Hepatocyte (in vitro differentiated cells): ENCODE results near the gene PET117. TPM values are rescaled to one million over a fixed set of nuclear protein-coding genes. Genes with fewer than 3 reads are reported as not detected.
"Not testable (repeated sequence)": the region's sequence is repeated elsewhere in the genome, so short reads cannot be mapped to it uniquely, and the experiment has no call there.

ENCODE experiments used
- DNase-seq: peaks from one replicate; pipeline ENCODE4 v3.0.0-alpha.2; 2016; ENCODE audit warnings: low spot score
- H2AFZ ChIP-seq: fragments of 200-600 bp; sonication (generic); 2 replicates; pipeline ENCODE4 v1.6.0; 2016; ENCODE audit warnings: antibody characterized with exemption, mild to moderate bottlenecking
- H3K27ac ChIP-seq: fragments of 200-600 bp; sonication (generic); 2 replicates; pipeline ENCODE4 v1.5.1; 2016; ENCODE audit warnings: mild to moderate bottlenecking
- H3K27me3 ChIP-seq: fragments of 200-600 bp; sonication (generic); 2 replicates; pipeline ENCODE4 v1.6.1; 2016
- H3K36me3 ChIP-seq: fragments of 200-600 bp; sonication (generic); replicated peaks from 2 replicates; pipeline ENCODE4 v1.5.1; 2016; ENCODE audit warnings: low read depth; ENCODE audit not compliant: insufficient read depth
- H3K4me1 ChIP-seq: fragments of 200-600 bp; sonication (generic); 2 replicates; pipeline ENCODE4 v1.5.1; 2016; ENCODE audit warnings: mild to moderate bottlenecking, moderate library complexity; ENCODE audit not compliant: insufficient read depth
- H3K4me2 ChIP-seq: fragments of 200-600 bp; sonication (generic); 2 replicates; pipeline ENCODE4 v1.6.0; 2016
- H3K4me3 ChIP-seq: fragments of 200-600 bp; sonication (generic); 2 replicates; pipeline ENCODE4 v1.5.1; 2016; ENCODE audit warnings: mild to moderate bottlenecking
- H3K79me2 ChIP-seq: fragments of 200-600 bp; sonication (generic); 2 replicates; pipeline ENCODE4 v1.6.0; 2017; ENCODE audit warnings: mild to moderate bottlenecking
- H3K9me2 ChIP-seq: fragments of 200-600 bp; sonication (generic); replicated peaks from 2 replicates; pipeline ENCODE4 v1.6.0; 2017; ENCODE audit warnings: mild to moderate bottlenecking; ENCODE audit not compliant: insufficient read depth
- H3K9me3 ChIP-seq: fragments of 200-600 bp; sonication (generic); 2 replicates; pipeline ENCODE4 v1.5.1; 2016; ENCODE audit warnings: low read depth, mild to moderate bottlenecking
- H4K20me1 ChIP-seq: fragments of 200-600 bp; sonication (generic); 2 replicates; pipeline ENCODE4 v1.6.0; 2016; ENCODE audit warnings: mild to moderate bottlenecking; ENCODE audit not compliant: insufficient read depth, poor library complexity, severe bottlenecking
- CTCF ChIP-seq: fragments of 200-600 bp; sonication (generic); IDR thresholded peaks from 2 replicates; pipeline ENCODE4 v1.5.1; 2016; ENCODE audit warnings: antibody characterized with exemption, mild to moderate bottlenecking; ENCODE audit not compliant: poor library complexity
- EZH2 ChIP-seq: fragments of 200-600 bp; sonication (generic); IDR thresholded peaks from 2 replicates; pipeline ENCODE4 v1.6.1; 2016; ENCODE audit warnings: antibody characterized with exemption, mild to moderate bottlenecking, borderline replicate concordance
- EZH2phosphoT487 ChIP-seq: fragments of 200-600 bp; sonication (generic); IDR thresholded peaks from one replicate; pipeline ENCODE4 v1.6.1; 2018; ENCODE audit warnings: antibody characterized with exemption, mild to moderate bottlenecking, low read depth, moderate library complexity; ENCODE audit not compliant: unreplicated experiment, severe bottlenecking
- WGBS: methylation state at CpG from one replicate; pipeline ENCODE4 v1.1.6; 2016; ENCODE audit warnings: low lambda C conversion rate; ENCODE audit errors: missing lambda C conversion rate; 5-methylcytosine and 5-hydroxymethylcytosine counted together
- polyA plus RNA-seq: library from polyadenylated mRNA; unstranded; fragments of >200 nt; fragmentation: Nextera tagmentation; extraction: Ambion mirVana; gene quantifications from 2 replicates; pipeline ENCODE4 v1.2.1, GENCODE V29; 2016
- total RNA-seq: library from RNA; depleted of rRNA; stranded (reverse); fragments of >200 nt; gene quantifications from 2 replicates; pipeline ENCODE4 v1.2.3, GENCODE V29; 2014

The PET117 gene
- total and polyA plus RNA-seq, 2 experiments from 2014 or later, result 24.7 to 27.7 TPM

- Histone ChIP-seq H3K4me1 (no peaks in the 10 kb centered on the region), H3K9me3 (no peaks in the 10 kb centered on the region), H3K27me3 (no peaks in the 10 kb centered on the region), H3K4me2 (no peak overlapping the region), H3K4me3 (no peak overlapping the region), H3K36me3 (no peaks in the 10 kb centered on the region), H4K20me1 (no peaks in the 10 kb centered on the region), H3K79me2 (no peaks in the 10 kb centered on the region), H3K27ac (no peak overlapping the region), H2AFZ (no peak overlapping the region), H3K9me2 (no peaks in the 10 kb centered on the region)
- TF ChIP-seq CTCF (no peak), EZH2phosphoT487 (no peak), EZH2 (no peak)
- DNase-seq, result no peak
- WGBS, result 86% methylated on average over 10 of the region's 10 CpGs
Observed at GRCh38 chr20:18093388-18093787, 44.3 kb upstream of the PET117 start.

GRCh38 chr20:18094191-18094590, 43.5 kb upstream of the PET117 start:
- Histone ChIP-seq H3K9me2 (no peaks in the 10 kb centered on the region), H3K4me3 (no peak overlapping the region), H3K4me1 (no peaks in the 10 kb centered on the region), H3K9me3 (no peaks in the 10 kb centered on the region), H4K20me1 (no peaks in the 10 kb centered on the region), H3K27ac (no peak overlapping the region), H3K36me3 (no peaks in the 10 kb centered on the region), H3K79me2 (no peaks in the 10 kb centered on the region), H2AFZ (no peak overlapping the region), H3K27me3 (no peaks in the 10 kb centered on the region), H3K4me2 (no peak overlapping the region)
- WGBS, result 49% methylated on average over 5 of the region's 5 CpGs
- no peak for DNase-seq
- TF ChIP-seq CTCF (no peak), EZH2phosphoT487 (no peak)

- not testable (repeated sequence) for H3K79me2 ChIP-seq, H2AFZ ChIP-seq, H3K27me3 ChIP-seq, H3K4me3 ChIP-seq, H4K20me1 ChIP-seq, H3K4me1 ChIP-seq, H3K4me2 ChIP-seq, H3K9me3 ChIP-seq, DNase-seq, H3K9me2 ChIP-seq, H3K36me3 ChIP-seq, H3K27ac ChIP-seq
- WGBS, result 97% methylated on average over 11 of the region's 11 CpGs
Observed at GRCh38 chr20:18100569-18100968, 37.1 kb upstream of the PET117 start.

GRCh38 chr20:18101125-18101810, 36.4 kb upstream of the PET117 start:
- Histone ChIP-seq H4K20me1 (no peaks in the 10 kb centered on the region), H3K9me2 (no peaks in the 10 kb centered on the region), H3K27ac (no peak overlapping the region), H3K36me3 (no peaks in the 10 kb centered on the region), H3K4me1 (no peaks in the 10 kb centered on the region), H3K79me2 (no peaks in the 10 kb centered on the region), H3K4me3 (no peak overlapping the region), H3K9me3 (no peaks in the 10 kb centered on the region), H3K4me2 (no peak overlapping the region), H3K27me3 (no peaks in the 10 kb centered on the region), H2AFZ (no peak overlapping the region)
- no peak for DNase-seq
- TF ChIP-seq EZH2 (no peak), EZH2phosphoT487 (no peak), CTCF (no peak)
- WGBS, result 29% methylated on average over 7 of the region's 7 CpGs
